ENCODE measurements around the gene NFKB2.

Gene NFKB2

DNA sequence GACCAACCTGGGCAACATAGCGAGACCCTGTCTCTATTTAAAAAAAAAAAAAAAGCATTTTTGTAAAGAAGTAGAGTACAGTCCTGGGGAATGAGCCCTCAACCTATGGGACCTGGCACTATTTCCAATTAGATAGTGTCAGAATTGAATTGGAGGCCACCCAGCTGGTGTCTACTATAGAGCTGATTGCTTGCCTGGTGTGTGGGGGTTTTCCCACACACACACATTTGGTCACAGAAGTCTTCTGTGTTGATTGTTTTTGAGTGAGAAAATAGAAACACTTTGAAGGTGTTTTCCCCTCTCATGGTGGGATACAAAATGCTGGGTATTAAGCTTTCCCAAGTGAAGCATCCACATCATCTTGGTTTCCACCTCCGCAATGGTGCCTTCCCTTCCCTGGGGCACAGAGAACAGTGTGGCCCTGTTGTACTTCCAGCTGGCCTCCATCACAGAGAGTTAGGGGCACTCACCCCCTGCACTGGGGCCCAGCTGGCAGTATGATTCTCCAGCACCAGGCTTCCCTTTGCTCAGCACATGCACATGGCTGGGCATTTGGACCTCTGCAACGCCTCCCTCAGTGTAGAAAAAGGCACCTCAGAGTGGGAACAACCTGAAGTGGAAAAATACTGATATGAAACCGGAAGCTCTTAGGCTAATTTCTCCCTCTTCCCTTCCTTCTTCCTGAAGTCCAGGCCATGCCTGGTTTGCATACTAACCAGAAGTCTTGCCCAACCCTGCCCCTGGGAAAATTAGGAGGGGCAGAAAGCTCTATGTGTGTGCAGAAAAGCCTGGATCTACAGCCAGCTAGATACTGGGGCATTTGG lies 10.7 kb upstream of the NFKB2 start:
- H3K4me1 Mint-ChIP-seq, result no peaks in the 10 kb centered on the region
- H3K4me3 Mint-ChIP-seq, result no peak overlapping the region
- H3K36me3 Mint-ChIP-seq, result peaks cover 26% of the 10 kb centered on the region
- ATAC-seq, result no peak
- DNase-seq (ENCODE audit: low spot score in 2 of 2), result no peak
- no peaks in the 10 kb centered on the region for H3K9me3 Mint-ChIP-seq
- H3K27ac Mint-ChIP-seq, result no peak overlapping the region

DNA sequence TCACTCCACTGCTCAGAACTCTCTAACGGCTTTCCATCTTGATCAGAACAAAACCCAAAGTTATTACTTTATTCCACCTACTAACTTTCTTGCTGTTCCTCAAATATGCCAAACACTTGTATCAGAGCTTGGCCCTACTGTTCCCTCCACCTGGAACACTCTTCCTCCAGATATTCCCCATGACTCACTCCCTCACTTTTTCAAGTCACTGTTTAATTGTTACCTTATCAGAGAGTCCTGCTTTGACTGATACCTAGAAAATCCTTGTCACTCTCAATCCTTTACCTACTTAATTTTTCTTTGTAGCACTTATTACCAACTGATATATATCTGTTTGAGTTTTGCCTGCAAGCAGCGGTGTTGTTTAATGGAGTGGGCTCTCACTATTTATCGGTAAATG lies 5.6 kb upstream of the NFKB2 start:
- H3K27ac Mint-ChIP-seq, result no peak overlapping the region
- peaks cover 12% of the 10 kb centered on the region for H3K4me1 Mint-ChIP-seq
- no peaks in the 10 kb centered on the region for H3K9me3 Mint-ChIP-seq
- ATAC-seq (no peak), DNase-seq (ENCODE audit: low spot score in 2 of 2) (no peak)
- H3K36me3 Mint-ChIP-seq, result peaks cover 11% of the 10 kb centered on the region
- no peak overlapping the region for H3K4me3 Mint-ChIP-seq

DNA sequence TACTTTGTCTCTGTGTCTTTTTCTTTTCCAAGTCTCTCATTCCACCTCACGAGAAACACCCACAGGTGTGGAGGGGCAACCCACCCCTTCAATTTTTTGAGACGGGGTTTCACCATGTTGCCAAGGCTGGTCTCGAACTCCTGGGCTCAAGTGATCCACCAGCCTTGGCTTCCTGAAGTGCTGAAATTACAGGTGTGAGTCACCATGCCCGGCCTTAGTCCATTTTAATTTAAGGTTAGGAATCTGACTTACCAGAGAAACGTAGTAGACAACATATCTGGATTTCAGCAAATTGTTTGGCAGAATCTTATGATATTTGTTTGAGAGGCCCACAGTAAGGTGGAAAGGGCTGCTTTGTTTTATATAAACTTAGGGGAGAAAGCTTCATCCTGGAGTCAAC lies 3.2 kb upstream of the NFKB2 start:
- DNase-seq (ENCODE audit: low spot score in 2 of 2) (no peak), ATAC-seq (no peak)
- peak overlapping the region; percentile 98 for H3K27ac Mint-ChIP-seq
- H3K4me3 Mint-ChIP-seq, result peak overlapping the region; percentile 91
- H3K36me3 Mint-ChIP-seq, result peaks cover 30% of the 10 kb centered on the region
- H3K9me3 Mint-ChIP-seq, result no peaks in the 10 kb centered on the region
- peaks cover 26% of the 10 kb centered on the region for H3K4me1 Mint-ChIP-seq

DNA sequence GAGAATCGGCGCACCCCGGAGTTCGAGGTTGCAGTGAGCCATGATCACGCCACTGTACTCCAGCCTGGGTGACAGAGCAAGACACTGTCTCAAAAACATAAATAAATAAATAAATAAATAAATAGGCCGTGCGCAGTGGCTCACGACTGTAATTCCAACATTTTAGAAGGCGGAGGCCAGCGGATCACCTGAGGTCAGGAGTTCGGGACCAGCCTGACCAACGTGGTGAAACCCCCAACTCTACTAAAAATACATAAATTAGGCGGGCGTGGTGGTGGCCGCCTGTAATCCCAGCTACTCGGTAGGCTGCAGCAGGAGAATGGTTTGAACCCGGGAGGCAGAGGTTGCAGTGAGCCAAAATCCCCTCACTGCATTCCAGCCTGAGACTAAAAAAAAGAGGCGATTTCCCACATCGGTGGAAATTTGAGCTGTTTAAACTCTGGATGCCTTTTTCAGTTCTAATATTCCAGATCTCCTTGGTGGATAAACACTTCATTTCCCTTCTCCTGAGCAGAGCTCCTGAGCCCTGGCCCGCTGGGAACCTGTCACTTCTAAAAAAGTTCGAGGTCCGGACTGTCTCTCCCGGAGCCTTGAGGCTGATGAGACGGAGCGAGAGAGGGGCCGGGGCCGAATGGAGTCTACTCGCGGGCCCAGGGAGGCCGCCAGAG lies 2.0 kb upstream of the NFKB2 start:
- H3K4me1 Mint-ChIP-seq, result peaks cover 38% of the 10 kb centered on the region
- DNase-seq (ENCODE audit: low spot score in 2 of 2), result no peak
- peaks cover 42% of the 10 kb centered on the region for H3K36me3 Mint-ChIP-seq

DNA sequence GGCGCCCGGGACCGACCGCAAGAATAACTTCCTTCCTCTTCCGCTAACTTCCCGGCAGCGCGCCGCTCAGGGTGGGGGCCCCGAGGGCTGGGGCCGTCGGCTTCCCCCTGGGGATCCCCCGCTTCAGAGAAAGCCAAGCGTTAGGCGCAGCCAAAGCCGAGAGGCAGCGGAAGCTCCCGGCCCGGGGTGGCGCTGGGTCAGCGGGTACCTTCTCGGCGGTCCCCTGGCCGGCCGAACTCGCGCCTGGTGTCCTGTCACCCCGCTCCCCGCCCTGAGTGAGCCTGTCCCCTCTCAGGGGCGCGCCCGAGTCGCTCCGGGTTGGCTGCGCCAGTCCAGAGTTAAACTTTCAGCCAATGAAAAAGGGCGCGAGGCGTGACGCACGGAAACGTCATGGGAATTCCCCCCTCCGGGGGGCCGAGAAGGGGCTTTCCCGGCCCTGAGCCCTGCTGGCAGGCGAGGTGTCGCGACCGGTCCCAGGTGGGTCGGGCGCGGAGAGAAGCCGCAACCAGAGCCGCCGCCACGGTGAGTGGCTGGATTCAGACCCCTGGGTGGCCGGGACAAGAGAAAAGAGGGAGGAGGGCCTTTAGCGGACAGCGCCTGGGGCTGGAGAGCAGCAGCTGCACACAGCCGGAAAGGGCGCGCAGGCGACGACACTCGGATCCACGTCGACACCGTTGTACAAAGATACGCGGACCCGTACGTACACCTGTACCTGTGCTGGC lies 1.3 kb upstream of the NFKB2 start:
- Mint-ChIP-seq H3K36me3 (peaks cover 49% of the 10 kb centered on the region), H3K9me3 (no peaks in the 10 kb centered on the region), H3K27ac (peak overlapping the region; percentile 98), H3K4me3 (peak overlapping the region; percentile 91), H3K4me1 (peaks cover 42% of the 10 kb centered on the region)
- ATAC-seq (peak; percentile 92), DNase-seq (ENCODE audit: low spot score in 2 of 2) (peak; percentile 97 to 100)

More for the DNA sequence above, 2.0 kb upstream of the NFKB2 start:
- Mint-ChIP-seq H3K9me3 (no peaks in the 10 kb centered on the region), H3K27ac (peak overlapping the region; percentile 98), H3K4me3 (peak overlapping the region; percentile 91)
- no peak for ATAC-seq

DNA sequence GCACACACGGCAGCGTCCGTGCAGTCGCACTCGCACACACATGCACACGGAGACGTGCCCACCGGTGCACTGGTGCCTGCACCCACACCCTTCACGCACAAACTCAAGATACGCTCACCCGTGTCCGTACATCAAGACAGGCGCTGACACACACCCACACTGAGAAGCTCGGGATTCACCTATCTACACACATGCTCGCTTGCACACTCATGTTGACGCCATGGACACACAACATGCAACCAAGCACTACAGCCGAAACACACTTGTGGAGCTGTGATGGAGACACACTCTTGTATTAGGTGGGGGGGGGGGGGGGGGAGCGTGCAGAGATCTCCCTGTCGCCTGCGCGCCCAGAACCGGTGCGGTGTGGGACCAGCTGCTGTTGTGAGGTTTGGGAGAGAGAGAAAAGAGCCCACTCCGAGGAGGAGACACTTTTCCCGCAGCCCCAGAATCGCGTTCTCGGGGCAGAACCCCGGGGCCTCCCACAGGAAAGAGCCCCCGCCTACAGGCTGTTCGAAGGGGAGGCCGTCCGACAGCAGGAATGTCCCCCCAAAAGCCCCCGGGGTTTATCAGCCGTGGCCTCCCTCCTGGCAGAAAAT lies 605 bp upstream of the NFKB2 start:
- ATAC-seq (peak; percentile 47), DNase-seq (ENCODE audit: low spot score in 2 of 2) (no peak)
- H3K27ac Mint-ChIP-seq, result peak overlapping the region; percentile 98
- H3K36me3 Mint-ChIP-seq, result peaks cover 56% of the 10 kb centered on the region
- H3K4me1 Mint-ChIP-seq, result peaks cover 47% of the 10 kb centered on the region
- peak overlapping the region; percentile 91 for H3K4me3 Mint-ChIP-seq
- no peaks in the 10 kb centered on the region for H3K9me3 Mint-ChIP-seq

DNA sequence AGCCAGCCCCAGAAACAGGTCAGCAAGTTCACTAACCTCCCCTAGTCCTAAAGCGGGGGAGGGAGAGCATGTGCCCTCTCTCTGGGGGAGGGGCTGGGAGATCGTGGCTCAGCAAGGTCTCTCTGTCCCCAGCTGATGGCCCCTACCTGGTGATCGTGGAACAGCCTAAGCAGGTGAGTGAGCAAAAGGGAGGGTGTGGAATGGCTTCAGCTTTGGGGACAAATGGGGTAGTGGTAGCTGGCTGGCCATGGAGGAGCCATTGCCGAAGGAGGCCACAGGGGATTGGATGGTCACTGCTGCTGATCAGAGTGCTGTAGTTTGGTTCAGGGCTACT lies 779 bp downstream of the NFKB2 start:
- H3K9me3 Mint-ChIP-seq, result no peaks in the 10 kb centered on the region
- peak overlapping the region; percentile 91 for H3K4me3 Mint-ChIP-seq
- H3K27ac Mint-ChIP-seq, result peak overlapping the region; percentile 98
- H3K36me3 Mint-ChIP-seq, result peaks cover 70% of the 10 kb centered on the region
- H3K4me1 Mint-ChIP-seq, result peaks cover 47% of the 10 kb centered on the region
- no peak for DNase-seq (ENCODE audit: low spot score in 2 of 2)
- no peak for ATAC-seq

DNA sequence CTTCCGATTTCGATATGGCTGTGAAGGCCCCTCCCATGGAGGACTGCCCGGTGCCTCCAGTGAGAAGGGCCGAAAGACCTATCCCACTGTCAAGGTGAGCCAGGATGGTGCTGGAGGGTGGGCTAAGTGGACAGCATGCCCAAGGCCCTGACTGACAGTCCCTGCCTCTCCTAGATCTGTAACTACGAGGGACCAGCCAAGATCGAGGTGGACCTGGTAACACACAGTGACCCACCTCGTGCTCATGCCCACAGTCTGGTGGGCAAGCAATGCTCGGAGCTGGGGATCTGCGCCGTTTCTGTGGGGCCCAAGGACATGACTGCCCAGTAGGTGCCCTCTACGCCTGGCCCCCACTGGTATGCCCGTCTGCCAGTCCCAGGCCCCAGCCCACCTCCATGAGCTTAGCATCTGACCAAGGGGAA lies 1.2 kb downstream of the NFKB2 start:
- H3K4me3 Mint-ChIP-seq, result peak overlapping the region; percentile 91
- no peak for DNase-seq (ENCODE audit: low spot score in 2 of 2)
- H3K4me1 Mint-ChIP-seq, result peaks cover 47% of the 10 kb centered on the region
- H3K36me3 Mint-ChIP-seq, result peaks cover 74% of the 10 kb centered on the region
- no peak for ATAC-seq
- no peaks in the 10 kb centered on the region for H3K9me3 Mint-ChIP-seq
- peak overlapping the region; percentile 98 for H3K27ac Mint-ChIP-seq

DNA sequence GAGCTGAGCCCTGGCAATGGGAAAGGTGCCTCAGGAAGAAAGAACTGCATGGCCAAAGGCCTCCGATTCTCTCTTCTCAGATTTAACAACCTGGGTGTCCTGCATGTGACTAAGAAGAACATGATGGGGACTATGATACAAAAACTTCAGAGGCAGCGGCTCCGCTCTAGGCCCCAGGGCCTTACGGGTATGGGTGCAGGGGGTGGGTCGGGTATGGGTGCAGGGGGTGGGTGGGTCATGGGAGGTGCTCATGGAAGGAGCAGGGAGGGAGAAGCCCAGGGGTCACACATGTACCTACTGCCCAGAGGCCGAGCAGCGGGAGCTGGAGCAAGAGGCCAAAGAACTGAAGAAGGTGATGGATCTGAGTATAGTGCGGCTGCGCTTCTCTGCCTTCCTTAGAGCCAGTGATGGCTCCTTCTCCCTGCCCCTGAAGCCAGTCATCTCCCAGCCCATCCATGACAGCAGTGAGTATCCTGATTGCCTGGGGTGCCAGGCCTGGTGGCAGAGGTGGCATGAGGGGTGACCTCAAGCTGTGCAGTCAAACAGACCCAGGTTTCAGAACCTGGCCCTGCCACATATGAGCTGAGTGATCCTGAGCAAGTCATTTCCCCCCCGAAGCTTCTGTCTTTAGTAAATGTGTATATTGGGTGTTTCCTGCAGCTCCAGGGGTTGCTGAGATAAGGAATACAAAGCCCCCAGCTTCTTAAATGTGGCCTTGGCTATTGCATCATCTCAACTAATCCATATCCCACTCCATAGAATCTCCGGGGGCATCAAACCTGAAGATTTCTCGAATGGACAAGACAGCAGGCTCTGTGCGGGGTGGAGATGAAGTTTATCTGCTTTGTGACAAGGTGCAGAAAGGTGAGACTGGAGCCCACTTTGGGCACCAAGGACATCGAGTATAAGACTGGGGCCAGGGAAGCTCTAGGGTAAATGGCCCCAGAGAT lies 2.0 kb downstream of the NFKB2 start:
- Mint-ChIP-seq H3K27ac (peak overlapping the region; percentile 98), H3K9me3 (no peaks in the 10 kb centered on the region), H3K4me3 (peak overlapping the region; percentile 91), H3K36me3 (peaks cover 82% of the 10 kb centered on the region), H3K4me1 (peaks cover 55% of the 10 kb centered on the region)
- ATAC-seq (no peak), DNase-seq (ENCODE audit: low spot score in 2 of 2) (no peak)

DNA sequence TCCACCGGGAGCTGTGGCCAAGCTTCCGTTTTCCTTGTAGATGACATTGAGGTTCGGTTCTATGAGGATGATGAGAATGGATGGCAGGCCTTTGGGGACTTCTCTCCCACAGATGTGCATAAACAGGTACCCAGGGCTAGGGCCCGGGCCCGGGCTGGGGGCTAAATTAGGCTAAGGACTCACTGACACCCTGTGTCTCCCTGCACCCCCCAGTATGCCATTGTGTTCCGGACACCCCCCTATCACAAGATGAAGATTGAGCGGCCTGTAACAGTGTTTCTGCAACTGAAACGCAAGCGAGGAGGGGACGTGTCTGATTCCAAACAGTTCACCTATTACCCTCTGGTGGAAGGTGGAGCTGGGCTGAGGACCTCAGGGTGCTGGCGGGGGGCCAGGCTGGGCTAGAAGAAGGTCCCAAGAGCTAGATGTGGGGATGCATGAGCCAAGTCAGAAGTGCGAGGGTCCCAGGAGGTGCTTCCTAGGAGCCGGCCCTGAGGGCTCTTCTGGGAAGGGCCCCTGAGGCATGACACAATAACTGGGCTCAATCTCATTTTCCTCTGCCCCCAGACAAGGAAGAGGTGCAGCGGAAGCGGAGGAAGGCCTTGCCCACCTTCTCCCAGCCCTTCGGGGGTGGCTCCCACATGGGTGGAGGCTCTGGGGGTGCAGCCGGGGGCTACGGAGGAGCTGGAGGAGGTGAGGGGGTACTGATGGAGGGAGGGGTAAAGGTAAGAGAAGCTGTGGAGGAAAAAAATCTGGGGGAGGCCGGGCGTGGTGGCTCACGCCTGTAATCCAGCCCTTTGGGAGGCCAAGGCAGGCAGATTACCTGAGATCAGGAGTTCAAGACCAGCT lies 2.9 kb downstream of the NFKB2 start:
- DNase-seq (ENCODE audit: low spot score in 2 of 2) (no peak), ATAC-seq (no peak)
- peaks cover 86% of the 10 kb centered on the region for H3K36me3 Mint-ChIP-seq
- H3K4me1 Mint-ChIP-seq, result peaks cover 49% of the 10 kb centered on the region
- peak overlapping the region; percentile 78 for H3K27ac Mint-ChIP-seq
- no peaks in the 10 kb centered on the region for H3K9me3 Mint-ChIP-seq
- peak overlapping the region; percentile 91 for H3K4me3 Mint-ChIP-seq

DNA sequence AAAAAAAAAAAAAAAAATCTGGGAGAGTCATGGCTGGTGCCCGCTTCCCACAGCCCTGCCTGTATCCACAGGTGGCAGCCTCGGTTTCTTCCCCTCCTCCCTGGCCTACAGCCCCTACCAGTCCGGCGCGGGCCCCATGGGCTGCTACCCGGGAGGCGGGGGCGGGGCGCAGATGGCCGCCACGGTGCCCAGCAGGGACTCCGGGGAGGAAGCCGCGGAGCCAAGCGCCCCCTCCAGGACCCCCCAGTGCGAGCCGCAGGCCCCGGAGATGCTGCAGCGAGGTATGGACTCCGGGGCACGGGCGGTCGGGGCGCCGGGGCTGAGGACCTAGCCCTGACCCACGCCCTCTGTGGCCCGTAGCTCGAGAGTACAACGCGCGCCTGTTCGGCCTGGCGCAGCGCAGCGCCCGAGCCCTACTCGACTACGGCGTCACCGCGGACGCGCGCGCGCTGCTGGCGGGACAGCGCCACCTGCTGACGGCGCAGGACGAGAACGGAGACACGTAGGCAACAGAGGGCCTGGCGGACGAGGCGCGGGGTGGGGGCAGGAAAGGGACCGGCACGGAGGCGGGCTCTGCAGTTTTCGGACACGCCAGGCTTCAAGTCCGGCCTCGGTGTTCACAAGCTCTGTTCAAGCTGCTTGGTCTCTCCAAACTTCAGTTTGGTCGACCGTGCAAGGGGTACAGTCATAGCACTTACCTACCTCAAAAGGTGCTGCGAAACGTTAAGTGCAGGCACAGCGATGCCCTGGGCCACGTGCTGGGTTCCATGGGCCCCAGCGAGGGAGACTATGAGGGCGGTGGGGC lies 3.9 kb downstream of the NFKB2 start:
- Mint-ChIP-seq H3K36me3 (peaks cover 89% of the 10 kb centered on the region), H3K4me3 (peak overlapping the region; percentile 91), H3K9me3 (no peaks in the 10 kb centered on the region), H3K27ac (peak overlapping the region; percentile 70), H3K4me1 (peaks cover 44% of the 10 kb centered on the region)
- peak; percentile 90 to 94 for DNase-seq (ENCODE audit: low spot score in 2 of 2)
- ATAC-seq, result peak; percentile 71

DNA sequence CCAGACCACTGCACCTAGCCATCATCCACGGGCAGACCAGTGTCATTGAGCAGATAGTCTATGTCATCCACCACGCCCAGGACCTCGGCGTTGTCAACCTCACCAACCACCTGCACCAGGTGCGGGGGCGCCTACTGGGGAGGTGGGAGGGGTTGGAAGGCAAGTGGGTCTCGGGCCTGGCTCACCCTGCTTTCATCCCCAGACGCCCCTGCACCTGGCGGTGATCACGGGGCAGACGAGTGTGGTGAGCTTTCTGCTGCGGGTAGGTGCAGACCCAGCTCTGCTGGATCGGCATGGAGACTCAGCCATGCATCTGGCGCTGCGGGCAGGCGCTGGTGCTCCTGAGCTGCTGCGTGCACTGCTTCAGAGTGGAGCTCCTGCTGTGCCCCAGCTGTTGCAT lies 4.6 kb downstream of the NFKB2 start:
- no peak for ATAC-seq
- Mint-ChIP-seq H3K27ac (peak overlapping the region; percentile 92), H3K4me1 (peaks cover 44% of the 10 kb centered on the region), H3K36me3 (peaks cover 92% of the 10 kb centered on the region), H3K4me3 (peak overlapping the region; percentile 91), H3K9me3 (no peaks in the 10 kb centered on the region)
- DNase-seq (ENCODE audit: low spot score in 2 of 2), result no peak

Data from stimulated activated effector memory CD8-positive, alpha-beta T cell treated with anti-CD3 and anti-CD28 coated beads, Interleukin-12 subunit alpha, Interleukin-12 subunit beta, amount 100 ng/mL, for 72 hours (primary cell).